ENCODE results near the gene OGDH.

DNA sequence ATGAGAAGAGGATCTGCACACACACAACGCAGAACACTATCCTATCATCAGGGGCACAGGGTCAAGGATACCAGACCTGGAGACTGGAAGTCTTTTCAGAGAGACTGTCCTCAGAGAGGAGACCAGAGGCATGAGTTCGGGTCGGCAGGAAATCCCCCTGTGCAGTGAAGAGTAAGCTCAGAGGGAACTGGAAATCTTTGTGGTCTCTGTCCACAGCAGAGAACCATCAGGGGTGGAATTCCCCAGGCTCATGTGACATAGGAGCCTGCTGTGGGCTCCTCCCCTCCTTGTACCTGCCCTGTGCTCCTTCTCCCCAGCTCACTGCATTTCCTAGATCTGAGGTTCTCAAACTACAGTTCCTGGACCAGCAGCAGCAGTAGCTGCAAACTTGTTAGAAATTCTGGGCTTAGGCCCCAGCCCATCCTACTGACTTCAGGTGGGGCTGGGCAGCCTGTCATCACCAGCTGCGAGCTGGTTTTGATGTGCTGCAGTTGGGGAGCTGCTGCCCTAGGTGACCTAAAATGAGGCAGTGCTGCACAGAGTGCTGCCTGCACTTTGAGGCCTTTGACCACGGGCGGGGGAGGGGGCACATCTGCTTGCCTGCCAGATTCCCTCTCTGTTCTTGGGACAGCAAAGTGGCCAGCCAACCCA lies 144.6 kb downstream of the OGDH start:
- TF ChIP-seq, protein P1, sequence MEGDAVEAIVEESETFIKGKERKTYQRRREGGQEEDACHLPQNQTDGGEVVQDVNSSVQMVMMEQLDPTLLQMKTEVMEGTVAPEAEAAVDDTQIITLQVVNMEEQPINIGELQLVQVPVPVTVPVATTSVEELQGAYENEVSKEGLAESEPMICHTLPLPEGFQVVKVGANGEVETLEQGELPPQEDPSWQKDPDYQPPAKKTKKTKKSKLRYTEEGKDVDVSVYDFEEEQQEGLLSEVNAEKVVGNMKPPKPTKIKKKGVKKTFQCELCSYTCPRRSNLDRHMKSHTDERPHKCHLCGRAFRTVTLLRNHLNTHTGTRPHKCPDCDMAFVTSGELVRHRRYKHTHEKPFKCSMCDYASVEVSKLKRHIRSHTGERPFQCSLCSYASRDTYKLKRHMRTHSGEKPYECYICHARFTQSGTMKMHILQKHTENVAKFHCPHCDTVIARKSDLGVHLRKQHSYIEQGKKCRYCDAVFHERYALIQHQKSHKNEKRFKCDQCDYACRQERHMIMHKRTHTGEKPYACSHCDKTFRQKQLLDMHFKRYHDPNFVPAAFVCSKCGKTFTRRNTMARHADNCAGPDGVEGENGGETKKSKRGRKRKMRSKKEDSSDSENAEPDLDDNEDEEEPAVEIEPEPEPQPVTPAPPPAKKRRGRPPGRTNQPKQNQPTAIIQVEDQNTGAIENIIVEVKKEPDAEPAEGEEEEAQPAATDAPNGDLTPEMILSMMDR (IDR thresholded peaks at IDR 0.05): no peak
- TF ChIP-seq POLR2A (IDR thresholded peaks at IDR 0.05): no peak
